BE2C (cell line): ENCODE results near the gene AGO1. TPM values are rescaled to one million over a fixed set of nuclear protein-coding genes. Genes with fewer than 3 reads are reported as not detected.

ENCODE experiments used
- DNase-seq: peaks from one replicate; pipeline ENCODE4 v3.0.0-alpha.2; 2020
- H3K27me3 ChIP-seq: fragments of 250-450 bp; sonication (Bioruptor Pico); 2 replicates; pipeline ENCODE4 v1.5.1; 2020; ENCODE audit warnings: mild to moderate bottlenecking
- H3K36me3 ChIP-seq: fragments of 250-450 bp; sonication (Bioruptor Pico); 2 replicates; pipeline ENCODE4 v1.5.1; 2020; ENCODE audit warnings: mild to moderate bottlenecking
- H3K4me1 ChIP-seq: fragments of 250-450 bp; sonication (Bioruptor Pico); 2 replicates; pipeline ENCODE4 v1.5.1; 2020
- H3K4me3 ChIP-seq: 2 replicates; pipeline ENCODE4 v1.5.1; 2011; ENCODE audit warnings: low read depth, low read length
- H3K9me3 ChIP-seq: fragments of 250-450 bp; sonication (Bioruptor Pico); 2 replicates; pipeline ENCODE4 v1.5.1; 2020
- polyA plus RNA-seq: library from polyadenylated mRNA; unstranded; fragments of >200 nt; gene quantifications from one replicate; pipeline ENCODE4 v1.2.1, GENCODE V29; 2012; ENCODE audit warnings: low read depth, missing spikeins; ENCODE audit not compliant: insufficient read length, insufficient read depth
- TF ChIP-seq, protein P1 (sequence below): IDR thresholded peaks from 2 replicates; pipeline ENCODE4 v1.5.1; 2012; ENCODE audit warnings: mild to moderate bottlenecking, low read depth, low read length

AGO1 gene
- 3.8 TPM for polyA plus RNA-seq

DNA sequence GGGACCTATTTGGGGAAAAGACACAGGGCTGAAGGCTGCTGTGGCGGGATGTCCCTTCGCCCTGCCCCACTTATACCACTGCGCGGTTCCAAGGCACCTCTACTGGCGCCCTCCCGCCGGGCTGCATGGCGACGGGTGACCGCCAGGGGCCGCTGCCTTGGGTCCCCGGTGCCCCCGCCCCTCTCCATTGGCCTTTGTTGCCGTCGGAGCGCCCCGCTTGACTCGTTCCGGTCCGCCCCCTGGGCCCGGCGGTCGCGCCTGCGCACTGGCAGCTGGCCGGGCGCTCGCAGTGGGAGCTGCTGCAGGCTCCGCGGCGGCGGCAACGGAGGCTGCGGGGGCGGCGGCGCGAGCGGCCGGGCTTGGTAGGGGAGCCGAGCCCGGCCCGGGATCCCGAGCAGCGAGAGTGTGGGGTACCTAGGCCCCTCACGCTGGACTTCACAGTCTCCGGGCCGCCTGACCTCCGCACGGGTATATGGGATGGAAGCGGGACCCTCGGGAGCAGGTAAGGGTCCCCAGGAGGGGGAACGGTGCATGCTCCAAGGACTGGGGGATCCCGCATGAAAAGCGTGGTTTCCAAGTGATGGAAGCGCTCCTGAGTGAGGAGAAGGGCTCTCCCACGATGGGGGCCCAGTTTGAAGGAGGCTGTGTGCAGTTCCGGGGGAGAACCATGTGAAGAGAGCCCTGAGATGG is at the start of gene AGO1:
AGO1 (plus strand) TSS at position 265 of the 690 bp plus-strand sequence; CDS start at position 478, 213 bp downstream.
- Histone ChIP-seq H3K36me3 (no peaks in the 10 kb centered on the region), H3K4me1 (0 out of 2 replicates have a peak, but pooled peaks cover 2% of the 10 kb centered on the region), H3K4me3 (peak within 1 kb of the TSS; percentile 93), H3K27me3 (no peaks in the 10 kb centered on the region), H3K9me3 (no peaks in the 10 kb centered on the region)
- TF ChIP-seq, protein P1, sequence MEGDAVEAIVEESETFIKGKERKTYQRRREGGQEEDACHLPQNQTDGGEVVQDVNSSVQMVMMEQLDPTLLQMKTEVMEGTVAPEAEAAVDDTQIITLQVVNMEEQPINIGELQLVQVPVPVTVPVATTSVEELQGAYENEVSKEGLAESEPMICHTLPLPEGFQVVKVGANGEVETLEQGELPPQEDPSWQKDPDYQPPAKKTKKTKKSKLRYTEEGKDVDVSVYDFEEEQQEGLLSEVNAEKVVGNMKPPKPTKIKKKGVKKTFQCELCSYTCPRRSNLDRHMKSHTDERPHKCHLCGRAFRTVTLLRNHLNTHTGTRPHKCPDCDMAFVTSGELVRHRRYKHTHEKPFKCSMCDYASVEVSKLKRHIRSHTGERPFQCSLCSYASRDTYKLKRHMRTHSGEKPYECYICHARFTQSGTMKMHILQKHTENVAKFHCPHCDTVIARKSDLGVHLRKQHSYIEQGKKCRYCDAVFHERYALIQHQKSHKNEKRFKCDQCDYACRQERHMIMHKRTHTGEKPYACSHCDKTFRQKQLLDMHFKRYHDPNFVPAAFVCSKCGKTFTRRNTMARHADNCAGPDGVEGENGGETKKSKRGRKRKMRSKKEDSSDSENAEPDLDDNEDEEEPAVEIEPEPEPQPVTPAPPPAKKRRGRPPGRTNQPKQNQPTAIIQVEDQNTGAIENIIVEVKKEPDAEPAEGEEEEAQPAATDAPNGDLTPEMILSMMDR, result peak; percentile 63
- peak; percentile 90 for DNase-seq

DNA sequence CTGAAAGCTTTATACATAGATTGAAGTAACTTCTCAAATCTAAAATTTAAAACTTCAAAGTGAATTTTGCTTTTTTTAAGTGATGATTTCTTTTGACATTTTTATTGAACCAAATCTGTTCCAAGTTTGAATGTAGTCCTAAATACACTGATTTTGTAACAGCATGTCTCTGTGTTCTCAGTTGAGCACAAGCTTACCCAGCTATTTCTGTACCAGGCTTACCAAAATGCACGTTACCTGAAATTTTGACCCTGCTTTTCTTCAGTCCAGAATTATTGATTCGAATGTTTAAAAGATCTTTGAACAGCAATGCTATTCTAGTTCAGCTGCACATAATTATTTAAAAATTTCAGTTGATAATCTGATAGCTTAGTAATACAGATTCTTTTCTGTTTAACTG is 49.6 kb upstream of the AGO1 start:
- no peak overlapping the region for H3K4me3 ChIP-seq
- no peak for DNase-seq
- no peaks in the 10 kb centered on the region for H3K4me1 ChIP-seq
- H3K9me3 ChIP-seq, result no peaks in the 10 kb centered on the region
- H3K36me3 ChIP-seq, result no peaks in the 10 kb centered on the region
- no peaks in the 10 kb centered on the region for H3K27me3 ChIP-seq
- TF ChIP-seq, protein P1, result no peak

DNA sequence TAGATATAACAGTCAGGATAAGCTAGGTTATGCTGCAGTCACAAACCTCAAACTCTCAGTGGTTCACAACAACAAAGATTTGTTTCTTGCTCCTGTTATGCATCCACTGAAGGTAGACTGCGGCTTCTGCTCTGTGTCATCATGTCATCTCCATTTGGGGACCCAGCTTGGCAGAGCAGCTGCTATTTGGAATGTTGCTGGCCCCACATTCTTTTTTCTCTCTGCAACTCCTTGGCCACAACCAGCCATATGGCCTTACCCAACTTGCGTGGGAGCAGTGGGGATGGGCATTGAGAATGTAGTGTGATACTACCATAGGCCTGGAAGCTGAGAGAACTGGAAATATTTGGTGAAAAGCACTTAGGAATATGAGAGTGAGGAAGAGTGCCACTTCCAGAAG is 48.8 kb upstream of the AGO1 start:
- H3K4me1 ChIP-seq, result no peaks in the 10 kb centered on the region
- no peaks in the 10 kb centered on the region for H3K9me3 ChIP-seq
- TF ChIP-seq, protein P1, result no peak
- no peaks in the 10 kb centered on the region for H3K27me3 ChIP-seq
- no peaks in the 10 kb centered on the region for H3K36me3 ChIP-seq
- H3K4me3 ChIP-seq, result no peak overlapping the region
- DNase-seq, result no peak

- no peak for DNase-seq
- no peaks in the 10 kb centered on the region for H3K4me1 ChIP-seq
- no peak overlapping the region for H3K4me3 ChIP-seq
- H3K27me3 ChIP-seq, result no peaks in the 10 kb centered on the region
- no peaks in the 10 kb centered on the region for H3K36me3 ChIP-seq
- TF ChIP-seq, protein P1, result no peak
- H3K9me3 ChIP-seq, result no peaks in the 10 kb centered on the region
Observed at GRCh38 chr1:35835398-35835797, 47.6 kb upstream of the AGO1 start.

- TF ChIP-seq, protein P1, result no peak
- H3K9me3 ChIP-seq, result no peaks in the 10 kb centered on the region
- H3K4me3 ChIP-seq, result no peak overlapping the region
- H3K27me3 ChIP-seq, result no peaks in the 10 kb centered on the region
- no peak for DNase-seq
- H3K36me3 ChIP-seq, result no peaks in the 10 kb centered on the region
- no peaks in the 10 kb centered on the region for H3K4me1 ChIP-seq
Observed at GRCh38 chr1:35836734-35837133, 46.3 kb upstream of the AGO1 start.

DNA sequence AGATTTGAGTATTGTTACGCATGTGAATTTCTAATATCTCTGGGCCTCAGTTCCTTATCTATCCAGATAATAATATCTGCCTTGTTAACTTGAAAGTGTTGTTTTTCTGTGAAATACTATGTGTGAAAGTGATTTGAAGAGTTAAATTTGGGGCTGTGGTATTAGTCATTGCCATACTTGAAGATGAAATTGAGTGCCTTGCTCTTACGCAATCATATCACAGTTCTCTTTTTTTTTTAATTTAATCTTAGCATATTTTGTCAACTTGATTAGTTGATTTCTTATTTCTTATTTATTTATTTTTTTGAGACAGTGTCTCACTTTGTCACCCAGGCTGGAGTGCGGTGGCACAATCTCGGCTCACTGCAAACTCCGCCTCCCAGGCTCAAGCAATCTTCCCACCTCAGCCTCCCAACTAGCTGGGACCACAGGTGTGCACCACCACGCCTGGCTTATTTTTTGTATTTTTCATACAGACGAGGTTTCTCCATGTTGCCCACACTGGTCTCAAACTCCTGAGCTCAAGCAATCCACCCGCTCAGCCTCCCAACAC is 44.2 kb upstream of the AGO1 start:
- no peaks in the 10 kb centered on the region for H3K36me3 ChIP-seq
- no peak overlapping the region for H3K4me3 ChIP-seq
- H3K27me3 ChIP-seq, result no peaks in the 10 kb centered on the region
- DNase-seq, result no peak
- TF ChIP-seq, protein P1, result no peak
- no peaks in the 10 kb centered on the region for H3K4me1 ChIP-seq
- no peaks in the 10 kb centered on the region for H3K9me3 ChIP-seq
